Neuronal stem cell (in vitro differentiated cells): Measurements from ENCODE around the gene CEP112.

ENCODE experiments used
- DNase-seq: peaks from one replicate; pipeline ENCODE4 v3.0.0-alpha.2; 2013; ENCODE audit warnings: low spot score
- H2AFZ ChIP-seq: one replicate; pipeline ENCODE4 v1.6.1; 2013; ENCODE audit warnings: mild to moderate bottlenecking, low read length, inconsistent platforms
- H2AK5ac ChIP-seq: 2 replicates; pipeline ENCODE4 v1.6.1; 2013; ENCODE audit warnings: low read depth, mild to moderate bottlenecking, inconsistent platforms, low read length, moderate library complexity, mixed read lengths
- H2BK120ac ChIP-seq: 2 replicates; pipeline ENCODE4 v1.6.1; 2013; ENCODE audit warnings: low read depth, mild to moderate bottlenecking, inconsistent platforms, low read length, moderate library complexity, mixed read lengths
- H2BK12ac ChIP-seq: one replicate; pipeline ENCODE4 v1.6.1; 2013; ENCODE audit warnings: low read length, inconsistent platforms
- H2BK15ac ChIP-seq: 2 replicates; pipeline ENCODE4 v1.6.1; 2013; ENCODE audit warnings: mild to moderate bottlenecking, low read length, inconsistent platforms, mixed read lengths
- H2BK5ac ChIP-seq: one replicate; pipeline ENCODE4 v1.6.1; 2013; ENCODE audit warnings: inconsistent platforms, mild to moderate bottlenecking, low read length, moderate library complexity
- H3K14ac ChIP-seq: one replicate; pipeline ENCODE4 v1.6.1; 2013; ENCODE audit warnings: low read length, inconsistent platforms
- H3K18ac ChIP-seq: 2 replicates; pipeline ENCODE4 v1.6.1; 2013; ENCODE audit warnings: low read length, inconsistent platforms
- H3K23ac ChIP-seq: 2 replicates; pipeline ENCODE4 v1.6.1; 2013; ENCODE audit warnings: low read depth, mild to moderate bottlenecking, mixed read lengths, low read length, inconsistent platforms; ENCODE audit not compliant: poor library complexity
- H3K27ac ChIP-seq: replicated peaks from 3 replicates; pipeline ENCODE4 v1.5.1; 2013; ENCODE audit warnings: low read length, inconsistent platforms
- H3K27me3 ChIP-seq, 3 experiments: 2 replicates each; pipeline ENCODE4 v1.6.1; 2013; ENCODE audit warnings: low read length in 3 of 3, mild to moderate bottlenecking in 2 of 3, inconsistent platforms in 1 of 3, low read depth in 1 of 3, mixed read lengths in 1 of 3, moderate library complexity in 1 of 3; ENCODE audit not compliant: control insufficient read depth in 3 of 3, insufficient read depth in 3 of 3
- H3K36me3 ChIP-seq, 2 donors: replicated peaks in 1 of 2; 2 replicates each; pipeline ENCODE4 v1.6.1; 2013; ENCODE audit warnings: low read length in 2 of 2; ENCODE audit not compliant: control insufficient read depth in 2 of 2, insufficient read depth in 2 of 2
- H3K4ac ChIP-seq: 2 replicates; pipeline ENCODE4 v1.6.1; 2013; ENCODE audit warnings: inconsistent platforms, mild to moderate bottlenecking, low read length, moderate library complexity
- H3K4me1 ChIP-seq, 2 donors: 1 replicate in 1 of 2; 2 replicates in 1 of 2; pipeline ENCODE4 v1.6.1; 2013; ENCODE audit warnings: low read length in 2 of 2, low read depth in 1 of 2; ENCODE audit not compliant: control insufficient read depth in 2 of 2, insufficient read depth in 1 of 2
- H3K4me2 ChIP-seq: one replicate; pipeline ENCODE4 v1.6.1; 2013; ENCODE audit warnings: mild to moderate bottlenecking, low read length, inconsistent platforms; ENCODE audit not compliant: insufficient read depth, poor library complexity, severe bottlenecking
- H3K4me3 ChIP-seq, 2 donors: 2 replicates each; pipeline ENCODE4 v1.5.1; 2013; ENCODE audit warnings: low read length in 2 of 2, mild to moderate bottlenecking in 2 of 2, inconsistent platforms in 1 of 2, moderate library complexity in 1 of 2
- H3K79me1 ChIP-seq: one replicate; pipeline ENCODE4 v1.6.1; 2013; ENCODE audit warnings: low read depth, mild to moderate bottlenecking, inconsistent platforms, low read length, moderate library complexity
- H3K9ac ChIP-seq: one replicate; pipeline ENCODE4 v1.6.1; 2013; ENCODE audit warnings: mild to moderate bottlenecking, low read depth, low read length, inconsistent platforms; ENCODE audit not compliant: poor library complexity
- H3K9me3 ChIP-seq, 2 donors: replicated peaks in 1 of 2; 2 replicates each; pipeline versions ENCODE3 to v1.6.1; 2013; ENCODE audit warnings: low read length in 2 of 2, mild to moderate bottlenecking in 2 of 2, inconsistent platforms in 1 of 2, low read depth in 1 of 2, mixed read lengths in 1 of 2, moderate library complexity in 1 of 2; ENCODE audit not compliant: control insufficient read depth in 2 of 2, insufficient read depth in 1 of 2
- H4K8ac ChIP-seq: one replicate; pipeline ENCODE4 v1.6.1; 2013; ENCODE audit warnings: low read depth, mild to moderate bottlenecking, inconsistent platforms, low read length, moderate library complexity
- H4K91ac ChIP-seq: one replicate; pipeline ENCODE4 v1.6.1; 2013; ENCODE audit warnings: low read length, low read depth, mild to moderate bottlenecking, inconsistent platforms; ENCODE audit not compliant: poor library complexity
- WGBS, 2 donors: extraction: QIAGEN DNeasy Blood & Tissue Kit; methylation state at CpG; one replicate each; pipeline ENCODE4 v1.1.7; 2013; ENCODE audit warnings: missing lambda C conversion rate in 2 of 2, mixed read lengths in 1 of 2; ENCODE audit not compliant: insufficient read length in 2 of 2, insufficient replicate concordance in 1 of 2; ENCODE audit errors: extremely low coverage in 2 of 2; 5-methylcytosine and 5-hydroxymethylcytosine counted together

Gene CEP112

DNA sequence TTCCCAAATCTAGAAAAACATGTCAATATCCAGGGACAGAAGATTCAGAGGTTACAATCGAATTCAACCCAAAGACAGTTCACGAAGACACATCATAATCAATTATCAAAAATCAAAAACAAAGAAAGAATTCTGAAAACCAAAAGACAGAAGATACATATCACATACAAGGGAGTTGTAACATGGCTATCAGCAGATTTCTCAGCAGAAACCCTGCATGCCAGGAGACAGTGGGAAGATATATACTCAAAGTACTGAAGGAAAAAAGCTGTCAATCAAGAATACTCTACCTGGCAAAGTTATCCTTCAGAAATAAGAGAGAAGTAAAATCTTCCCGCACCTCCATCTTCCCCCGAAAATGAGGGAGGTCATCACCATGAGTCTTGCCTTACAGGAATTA lies 258.6 kb downstream of the CEP112 start:
- Histone ChIP-seq H3K4me3 (no peak overlapping the region), H3K27ac (no peak overlapping the region), H3K27me3 (no peaks in the 10 kb centered on the region), H3K9me3 (peaks cover 0 to 9% of the 10 kb centered on the region in 2 donors), H2AFZ (no peak overlapping the region), H3K36me3 (no peaks in the 10 kb centered on the region), H3K14ac (no peak overlapping the region), H3K79me1 (no peaks in the 10 kb centered on the region), H2BK12ac (no peak overlapping the region), H3K4me2 (no peak overlapping the region), H3K4ac (no peak overlapping the region), H2BK120ac (no peak overlapping the region), H3K23ac (no peak overlapping the region), H2BK5ac (no peak overlapping the region), H4K8ac (no peak overlapping the region), H3K9ac (no peak overlapping the region), H2BK15ac (no peak overlapping the region), H2AK5ac (no peak overlapping the region), H3K4me1 (no peaks in the 10 kb centered on the region), H3K18ac (no peak overlapping the region), H4K91ac (no peak overlapping the region)
- WGBS, 2 donors: no CpG with 5 or more reads among the region's 4 CpGs
- DNase-seq: no peak

DNA sequence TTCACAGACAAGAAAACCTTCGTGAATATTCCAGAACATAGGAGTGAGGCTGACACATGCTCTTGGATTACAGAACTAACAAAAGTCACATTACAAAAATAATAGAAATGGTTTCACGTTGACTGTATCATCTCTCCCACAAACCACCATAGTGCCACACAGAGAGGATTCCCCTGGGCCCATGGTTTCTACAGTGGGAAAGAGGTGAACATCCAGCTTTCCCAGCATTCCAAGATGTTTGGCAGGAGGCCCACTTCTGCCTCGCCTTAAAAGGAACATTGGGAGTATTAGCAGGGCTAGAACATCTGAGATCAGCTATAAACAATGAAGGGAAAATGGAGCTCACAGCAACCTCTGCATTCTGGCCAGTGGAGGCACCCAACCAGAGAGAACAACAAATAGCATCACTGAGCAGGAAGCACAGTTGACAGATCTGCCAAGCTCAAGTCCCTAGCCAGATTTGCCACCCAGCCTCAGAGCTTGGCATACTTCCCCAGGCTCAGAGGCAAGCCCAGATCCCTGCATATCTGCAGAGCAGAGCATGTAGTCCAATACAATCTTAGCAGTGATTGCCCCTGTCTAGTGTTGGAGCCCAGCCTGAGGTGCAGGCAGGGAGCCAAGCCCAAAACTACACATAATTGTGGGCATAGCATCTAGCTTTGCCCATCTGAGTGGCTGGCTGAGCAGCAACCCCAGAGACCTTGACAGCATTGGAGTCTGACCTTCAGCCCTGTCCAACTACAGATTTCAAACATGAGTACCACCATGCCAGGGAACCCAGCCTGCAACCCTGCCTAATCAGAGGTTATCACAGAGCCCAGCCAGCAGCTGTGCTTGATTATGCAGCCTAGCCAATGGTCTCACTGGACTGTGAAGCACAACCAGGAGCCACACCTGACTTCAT lies 260.4 kb downstream of the CEP112 start:
- Histone ChIP-seq H3K4me2 (no peak overlapping the region), H3K9me3 (peaks cover 0 to 9% of the 10 kb centered on the region in 2 donors), H3K9ac (no peak overlapping the region), H2BK12ac (no peak overlapping the region), H3K14ac (no peak overlapping the region), H2AFZ (no peak overlapping the region), H3K4me3 (no peak overlapping the region), H3K23ac (no peak overlapping the region), H3K79me1 (no peaks in the 10 kb centered on the region), H2BK5ac (no peak overlapping the region), H4K8ac (no peak overlapping the region), H3K18ac (no peak overlapping the region), H3K4ac (no peak overlapping the region), H3K4me1 (no peaks in the 10 kb centered on the region), H2AK5ac (no peak overlapping the region), H2BK120ac (no peak overlapping the region), H3K27me3 (no peaks in the 10 kb centered on the region), H3K27ac (no peak overlapping the region), H3K36me3 (peaks cover 0 to 7% of the 10 kb centered on the region in 2 donors), H4K91ac (no peak overlapping the region), H2BK15ac (no peak overlapping the region)
- WGBS, 2 donors: no CpG with 5 or more reads among the region's 3 CpGs
- DNase-seq: no peak

DNA sequence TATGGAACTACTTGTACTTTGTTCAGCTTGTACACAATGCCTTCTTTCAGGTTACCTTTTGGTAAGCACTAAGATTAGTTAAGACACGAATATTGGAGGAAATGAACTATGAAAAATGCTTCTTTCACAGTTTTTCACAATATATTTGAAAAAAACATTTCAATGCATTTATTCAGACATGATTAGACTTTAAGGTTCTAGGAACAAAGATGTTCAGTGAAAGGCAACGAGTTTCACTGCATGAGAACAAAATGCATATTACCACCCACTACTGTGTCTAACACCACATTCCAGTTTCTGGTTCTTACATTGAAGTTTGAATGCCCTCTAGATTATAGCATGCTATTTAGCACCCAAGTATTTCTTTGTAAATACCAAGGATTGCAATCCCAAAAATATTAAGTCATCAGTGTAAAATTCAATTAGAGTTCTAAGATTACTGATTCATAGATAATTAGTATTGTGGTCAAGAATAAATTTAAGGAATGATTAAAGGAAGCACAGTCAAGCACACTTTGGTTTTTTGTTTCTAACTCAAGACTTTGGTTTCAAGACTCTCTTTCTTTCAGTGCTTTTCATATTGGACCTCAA lies 261.7 kb downstream of the CEP112 start:
- Histone ChIP-seq H3K4ac (no peak overlapping the region), H2BK5ac (no peak overlapping the region), H3K4me2 (no peak overlapping the region), H3K79me1 (no peaks in the 10 kb centered on the region), H2BK15ac (no peak overlapping the region), H4K91ac (no peak overlapping the region), H3K23ac (no peak overlapping the region), H2BK120ac (no peak overlapping the region), H2AFZ (no peak overlapping the region), H3K9ac (no peak overlapping the region), H3K36me3 (peaks cover 0 to 16% of the 10 kb centered on the region in 2 donors), H2BK12ac (no peak overlapping the region), H3K27me3 (no peaks in the 10 kb centered on the region), H3K18ac (no peak overlapping the region), H4K8ac (no peak overlapping the region), H3K14ac (no peak overlapping the region), H2AK5ac (no peak overlapping the region), H3K27ac (no peak overlapping the region), H3K4me3 (no peak overlapping the region), H3K9me3 (peaks cover 1 to 6% of the 10 kb centered on the region in 2 donors), H3K4me1 (no peaks in the 10 kb centered on the region)
- DNase-seq: no peak
- no CpG with 5 or more reads among the region's 2 CpGs for WGBS, 2 donors

- no peak overlapping the region for H3K14ac ChIP-seq
- H2BK12ac ChIP-seq: no peak overlapping the region
- no peak overlapping the region for H3K4me3 ChIP-seq
- H3K27me3 ChIP-seq: no peaks in the 10 kb centered on the region
- H3K36me3 ChIP-seq: peaks cover 0 to 16% of the 10 kb centered on the region in 2 donors
- H3K4me1 ChIP-seq: no peaks in the 10 kb centered on the region
- H3K79me1 ChIP-seq: no peaks in the 10 kb centered on the region
- H2BK5ac ChIP-seq: no peak overlapping the region
- no peak overlapping the region for H2BK15ac ChIP-seq
- no CpG with 5 or more reads among the region's 5 CpGs for WGBS, 2 donors
- no peak overlapping the region for H3K27ac ChIP-seq
- no peak overlapping the region for H3K9ac ChIP-seq
- H3K23ac ChIP-seq: no peak overlapping the region
- no peak for DNase-seq
- H2AFZ ChIP-seq: no peak overlapping the region
- H3K4ac ChIP-seq: no peak overlapping the region
- H2AK5ac ChIP-seq: no peak overlapping the region
- H4K8ac ChIP-seq: no peak overlapping the region
- H3K4me2 ChIP-seq: no peak overlapping the region
- H3K9me3 ChIP-seq: peaks cover 1 to 4% of the 10 kb centered on the region in 2 donors
- no peak overlapping the region for H4K91ac ChIP-seq
- H2BK120ac ChIP-seq: no peak overlapping the region
- no peak overlapping the region for H3K18ac ChIP-seq
Measured at GRCh38 chr17:65926599-65926998, 265.3 kb downstream of the CEP112 start.
